K562 (cell line): ENCODE data around the gene CSNK1D. TPM values are rescaled to one million over a fixed set of nuclear protein-coding genes. Genes with fewer than 3 reads are reported as not detected.

Source experiments
- ELK3 ChIP-seq: fragments of 450-650 bp; formaldehyde crosslinking; IDR thresholded peaks from 2 replicates; pipeline ENCODE4 v1.4.0; 2020; ENCODE audit warnings: mild to moderate bottlenecking
- EWSR1 ChIP-seq: fragments of 450-650 bp; IDR thresholded peaks from 2 replicates; pipeline ENCODE4 v1.6.1; 2018; ENCODE audit warnings: borderline replicate concordance, mild to moderate bottlenecking, low read depth, moderate library complexity; ENCODE audit not compliant: partially characterized antibody
- HMBOX1 ChIP-seq: sonication (generic); IDR thresholded peaks from 2 replicates; pipeline ENCODE4 v1.6.1; 2016
- KLF13 ChIP-seq: fragments of 450-650 bp; IDR thresholded peaks from 2 replicates; pipeline ENCODE4 v1.6.1; 2016; ENCODE audit warnings: missing genetic modification characterization, low read depth, mild to moderate bottlenecking, missing compliant biosample characterization, moderate library complexity, borderline replicate concordance
- MYBL2 ChIP-seq, 2 experiments: fragments of 450-650 bp in 1 of 2; sonication (generic) in 1 of 2; formaldehyde crosslinking in 1 of 2; IDR thresholded peaks; 2 replicates each; pipeline versions ENCODE4 v1.6.1 to v1.8.1; 2017 to 2022; ENCODE audit warnings: borderline replicate concordance in 1 of 2, inconsistent platforms in 1 of 2, low read depth in 1 of 2, mild to moderate bottlenecking in 1 of 2, missing genetic modification reagents in 1 of 2, moderate library complexity in 1 of 2
- PHF21A ChIP-seq: fragments of 450-650 bp; IDR thresholded peaks from 2 replicates; pipeline ENCODE4 v1.6.1; 2017; ENCODE audit warnings: low read depth, borderline replicate concordance
- POLR2H ChIP-seq: IDR thresholded peaks from 2 replicates; pipeline ENCODE4 v1.6.1; 2016; ENCODE audit warnings: missing genetic modification characterization, low read depth, mild to moderate bottlenecking, control low read depth, missing compliant biosample characterization, moderate library complexity
- POLR3G ChIP-seq: IDR thresholded peaks from 2 replicates; pipeline ENCODE4 v1.6.1; 2011; ENCODE audit not compliant: insufficient read length, insufficient replicate concordance; ENCODE audit errors: extremely low read depth
- RB1 ChIP-seq: fragments of 450-650 bp; IDR thresholded peaks from 2 replicates; pipeline ENCODE4 v1.6.1; 2017; ENCODE audit warnings: low read depth, mild to moderate bottlenecking
- RBM14 ChIP-seq: fragments of 200-400 bp; formaldehyde crosslinking; IDR thresholded peaks from 2 replicates; pipeline ENCODE4 v1.6.1; 2018; ENCODE audit warnings: low read depth, mild to moderate bottlenecking, low read length, moderate library complexity, borderline replicate concordance; ENCODE audit not compliant: insufficient read depth
- UBTF ChIP-seq, 2 experiments: IDR thresholded peaks; 2 replicates each; pipeline ENCODE4 v1.6.1; 2012; ENCODE audit warnings: improper control_type of control experiment in 2 of 2, low read depth in 2 of 2, low read length in 2 of 2, borderline replicate concordance in 1 of 2
- ZSCAN32 ChIP-seq: fragments of 450-650 bp; formaldehyde crosslinking; IDR thresholded peaks from 2 replicates; pipeline ENCODE4 v1.4.0; 2020; ENCODE audit warnings: mild to moderate bottlenecking, moderate library complexity
- polyA plus RNA-seq, 8 experiments: library from polyadenylated mRNA; depleted of rRNA in 4 of 8; stranded (reverse) in 5 of 8; unstranded in 3 of 8; fragments of >200 nt; fragmentation: Nextera tagmentation in 2 of 8; fragmentation: Illumina TruSeq in 1 of 8; extraction: Ambion mirVana in 2 of 8; extraction: Trizol in 1 of 8; gene quantifications; 2 replicates each; pipeline versions ENCODE4 v1.2.1 to v1.2.3, GENCODE V29; 2011 to 2014; ENCODE audit warnings: inconsistent platforms in 1 of 8, missing spikeins in 1 of 8
- total RNA-seq, 7 experiments: library from RNA; depleted of rRNA in 6 of 7; stranded (reverse); fragments of >200 nt in 6 of 7; fragmentation: Illumina TruSeq in 2 of 7; extraction: Trizol in 2 of 7; gene quantifications; 2 replicates each; pipeline versions ENCODE4 v1.2.1 to v1.2.3, GENCODE V29; 2011 to 2021; ENCODE audit warnings: low replicate concordance in 1 of 7
- TF ChIP-seq, protein P1 (sequence below): fragments of 450-650 bp; IDR thresholded peaks from 2 replicates; pipeline ENCODE4 v1.6.1; 2017; ENCODE audit warnings: antibody characterized with exemption, mild to moderate bottlenecking
- TF ChIP-seq, protein P2 (sequence below), 2 experiments: fragments of 200-800 bp in 1 of 2; sonication (Bioruptor generic) in 1 of 2; sonication (generic) in 1 of 2; formaldehyde crosslinking in 1 of 2; IDR thresholded peaks in 1 of 2; conservative IDR thresholded peaks in 1 of 2; 2 replicates each; pipeline versions ENCODE4 v1.5.0 to v1.6.1; 2016 to 2020; ENCODE audit warnings: missing compliant biosample characterization in 1 of 2, missing genetic modification characterization in 1 of 2, missing genetic modification reagents in 1 of 2

The CSNK1D gene
- total and polyA plus RNA-seq, 9 of the 15 experiments (the other 6 are each of a cell fraction or from before 2014, with no cell fraction given) = 6.5 to 133 (median 41.3) TPM

DNA sequence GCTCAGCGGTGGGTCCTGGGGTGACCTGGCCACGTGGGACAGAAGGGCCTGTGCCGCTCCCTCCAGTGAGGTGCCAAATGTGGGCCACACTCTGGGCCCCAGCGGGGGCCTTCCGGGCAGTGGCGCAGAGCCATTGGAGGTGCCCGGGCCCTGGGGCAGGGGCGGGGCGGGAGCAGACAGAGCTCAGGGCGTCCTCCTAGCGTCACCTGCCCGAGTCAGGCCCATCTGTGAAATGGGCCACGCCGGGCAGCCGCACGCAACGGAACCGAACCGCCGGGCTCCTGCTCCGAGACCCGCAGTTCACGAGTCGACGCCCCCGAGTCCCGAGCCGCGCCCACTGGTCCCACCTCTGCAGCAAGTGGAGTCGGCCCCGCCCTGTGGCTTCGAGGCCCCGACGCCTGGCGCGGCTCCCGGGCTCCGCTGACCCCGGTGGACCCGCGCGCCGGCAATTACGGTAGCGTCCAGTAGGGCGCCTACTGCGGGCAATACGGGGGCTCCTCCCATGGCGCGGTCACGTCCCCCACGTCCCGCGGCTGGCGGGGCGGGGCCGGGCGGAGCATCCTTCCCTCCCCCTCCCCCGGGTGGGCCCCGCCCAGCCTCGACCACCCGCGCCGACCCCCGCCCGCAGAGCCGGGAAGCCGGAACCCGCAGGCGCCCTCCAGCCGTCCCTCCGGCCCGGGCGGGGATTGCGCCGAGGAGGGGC lies 42.7 kb downstream of the CSNK1D start (continued):
- TF ChIP-seq EWSR1 = no peak
- TF ChIP-seq ELK3 (CRISPR knock-in tag) = no peak
- TF ChIP-seq PHF21A = no peak
- 0 out of 2 replicates have a peak, but pooled peaks have one; percentile 23 for TF ChIP-seq RBM14
- TF ChIP-seq, protein P1, sequence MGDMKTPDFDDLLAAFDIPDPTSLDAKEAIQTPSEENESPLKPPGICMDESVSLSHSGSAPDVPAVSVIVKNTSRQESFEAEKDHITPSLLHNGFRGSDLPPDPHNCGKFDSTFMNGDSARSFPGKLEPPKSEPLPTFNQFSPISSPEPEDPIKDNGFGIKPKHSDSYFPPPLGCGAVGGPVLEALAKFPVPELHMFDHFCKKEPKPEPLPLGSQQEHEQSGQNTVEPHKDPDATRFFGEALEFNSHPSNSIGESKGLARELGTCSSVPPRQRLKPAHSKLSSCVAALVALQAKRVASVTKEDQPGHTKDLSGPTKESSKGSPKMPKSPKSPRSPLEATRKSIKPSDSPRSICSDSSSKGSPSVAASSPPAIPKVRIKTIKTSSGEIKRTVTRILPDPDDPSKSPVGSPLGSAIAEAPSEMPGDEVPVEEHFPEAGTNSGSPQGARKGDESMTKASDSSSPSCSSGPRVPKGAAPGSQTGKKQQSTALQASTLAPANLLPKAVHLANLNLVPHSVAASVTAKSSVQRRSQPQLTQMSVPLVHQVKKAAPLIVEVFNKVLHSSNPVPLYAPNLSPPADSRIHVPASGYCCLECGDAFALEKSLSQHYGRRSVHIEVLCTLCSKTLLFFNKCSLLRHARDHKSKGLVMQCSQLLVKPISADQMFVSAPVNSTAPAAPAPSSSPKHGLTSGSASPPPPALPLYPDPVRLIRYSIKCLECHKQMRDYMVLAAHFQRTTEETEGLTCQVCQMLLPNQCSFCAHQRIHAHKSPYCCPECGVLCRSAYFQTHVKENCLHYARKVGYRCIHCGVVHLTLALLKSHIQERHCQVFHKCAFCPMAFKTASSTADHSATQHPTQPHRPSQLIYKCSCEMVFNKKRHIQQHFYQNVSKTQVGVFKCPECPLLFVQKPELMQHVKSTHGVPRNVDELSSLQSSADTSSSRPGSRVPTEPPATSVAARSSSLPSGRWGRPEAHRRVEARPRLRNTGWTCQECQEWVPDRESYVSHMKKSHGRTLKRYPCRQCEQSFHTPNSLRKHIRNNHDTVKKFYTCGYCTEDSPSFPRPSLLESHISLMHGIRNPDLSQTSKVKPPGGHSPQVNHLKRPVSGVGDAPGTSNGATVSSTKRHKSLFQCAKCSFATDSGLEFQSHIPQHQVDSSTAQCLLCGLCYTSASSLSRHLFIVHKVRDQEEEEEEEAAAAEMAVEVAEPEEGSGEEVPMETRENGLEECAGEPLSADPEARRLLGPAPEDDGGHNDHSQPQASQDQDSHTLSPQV = peak; percentile 92
- no peak for TF ChIP-seq KLF13 (tag)
- no peak for TF ChIP-seq POLR2H (tag)
- no peak for TF ChIP-seq ZSCAN32 (CRISPR knock-in tag)
- no peak for TF ChIP-seq MYBL2 (IDR thresholded peaks at IDR 0.05; ENCODE audit: low read depth)
- TF ChIP-seq MYBL2 (CRISPR knock-in tag; IDR thresholded peaks at IDR 0.05; ENCODE audit: borderline replicate concordance) = no peak
- TF ChIP-seq UBTF (IDR thresholded peaks at IDR 0.05; ENCODE audit: borderline replicate concordance in 1 of 2, low read depth in 2 of 2, low read length in 2 of 2) = peak; percentile 69 to 89; a peak in 1 of 4 replicates
- peak; percentile 95 for TF ChIP-seq RB1
- no peak for TF ChIP-seq HMBOX1
- no peak for TF ChIP-seq POLR3G
- TF ChIP-seq, protein P2, sequence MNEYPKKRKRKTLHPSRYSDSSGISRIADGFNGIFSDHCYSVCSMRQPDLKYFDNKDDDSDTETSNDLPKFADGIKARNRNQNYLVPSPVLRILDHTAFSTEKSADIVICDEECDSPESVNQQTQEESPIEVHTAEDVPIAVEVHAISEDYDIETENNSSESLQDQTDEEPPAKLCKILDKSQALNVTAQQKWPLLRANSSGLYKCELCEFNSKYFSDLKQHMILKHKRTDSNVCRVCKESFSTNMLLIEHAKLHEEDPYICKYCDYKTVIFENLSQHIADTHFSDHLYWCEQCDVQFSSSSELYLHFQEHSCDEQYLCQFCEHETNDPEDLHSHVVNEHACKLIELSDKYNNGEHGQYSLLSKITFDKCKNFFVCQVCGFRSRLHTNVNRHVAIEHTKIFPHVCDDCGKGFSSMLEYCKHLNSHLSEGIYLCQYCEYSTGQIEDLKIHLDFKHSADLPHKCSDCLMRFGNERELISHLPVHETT (CRISPR knock-in tag; conservative IDR thresholded peaks at IDR 0.05 in 1 of 2, IDR thresholded peaks at IDR 0.05 in 1 of 2) = peak in 1 of 2 experiments; percentile 92; a peak in 2 of 4 replicates
